HG03060 (cell line): ENCODE results near the gene ATP5F1E.

ENCODE experiments used
- ATAC-seq: cut with Tn5 transposase; IDR thresholded peaks from one replicate; pipeline ENCODE4 v1.9.1; 2021; ENCODE audit warnings: low read depth, moderate number of reproducible peaks; ENCODE audit not compliant: unreplicated experiment

Gene ATP5F1E

DNA sequence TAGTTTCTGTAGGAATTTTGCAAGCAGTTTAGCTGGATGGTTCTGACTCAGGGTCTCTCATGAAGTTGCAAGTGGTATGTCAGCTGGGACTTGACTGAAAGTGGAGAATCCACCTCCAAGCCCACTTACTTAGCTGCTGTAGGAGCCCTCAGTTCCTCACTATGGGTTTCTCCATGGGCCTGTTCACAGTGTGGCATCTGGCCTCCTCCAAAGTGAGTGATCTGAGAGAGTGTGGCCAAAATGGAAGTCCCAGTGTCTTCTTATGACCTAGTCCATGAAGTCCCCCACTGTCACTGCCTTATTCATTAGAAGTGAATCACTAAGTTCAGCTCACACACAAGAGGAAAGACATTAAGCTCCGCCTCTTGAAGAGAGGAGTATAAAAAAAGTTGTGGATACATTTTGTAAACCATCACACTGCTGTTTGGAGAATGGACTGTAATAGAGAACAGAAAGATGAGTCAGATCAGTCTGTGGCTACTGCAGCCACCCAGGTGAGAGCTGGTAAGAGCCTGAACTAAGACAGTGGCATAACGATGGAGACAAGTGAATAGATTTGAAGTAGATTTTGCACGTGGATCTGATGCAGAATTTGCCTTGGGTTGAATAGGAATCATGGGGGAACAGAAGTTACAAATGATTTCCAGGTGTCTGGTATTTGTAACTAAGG is 55.9 kb downstream of the ATP5F1E start:
- peak; percentile 52 for ATAC-seq
